ENCODE data around the gene DMD.

DMD gene

DNA sequence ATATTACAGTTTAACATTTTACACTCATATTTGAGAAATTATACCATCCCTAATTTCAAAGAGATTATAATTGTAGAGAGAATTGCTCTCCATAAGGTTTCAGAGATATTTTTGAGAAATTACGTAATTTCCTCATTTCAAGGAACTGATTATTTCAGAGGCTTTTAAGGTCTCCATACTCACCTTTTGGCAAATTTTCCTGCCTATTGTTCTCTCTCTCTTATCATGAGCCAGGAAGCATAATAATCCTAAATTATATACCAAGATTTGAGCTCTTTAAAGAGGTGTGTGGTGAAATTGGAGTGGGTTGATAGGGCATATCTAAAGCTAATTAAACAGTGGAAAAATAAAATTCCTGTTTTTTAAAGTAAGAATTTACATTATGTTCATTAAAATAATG lies 1890.6 kb downstream of the DMD start:
- TF ChIP-seq, protein P1, sequence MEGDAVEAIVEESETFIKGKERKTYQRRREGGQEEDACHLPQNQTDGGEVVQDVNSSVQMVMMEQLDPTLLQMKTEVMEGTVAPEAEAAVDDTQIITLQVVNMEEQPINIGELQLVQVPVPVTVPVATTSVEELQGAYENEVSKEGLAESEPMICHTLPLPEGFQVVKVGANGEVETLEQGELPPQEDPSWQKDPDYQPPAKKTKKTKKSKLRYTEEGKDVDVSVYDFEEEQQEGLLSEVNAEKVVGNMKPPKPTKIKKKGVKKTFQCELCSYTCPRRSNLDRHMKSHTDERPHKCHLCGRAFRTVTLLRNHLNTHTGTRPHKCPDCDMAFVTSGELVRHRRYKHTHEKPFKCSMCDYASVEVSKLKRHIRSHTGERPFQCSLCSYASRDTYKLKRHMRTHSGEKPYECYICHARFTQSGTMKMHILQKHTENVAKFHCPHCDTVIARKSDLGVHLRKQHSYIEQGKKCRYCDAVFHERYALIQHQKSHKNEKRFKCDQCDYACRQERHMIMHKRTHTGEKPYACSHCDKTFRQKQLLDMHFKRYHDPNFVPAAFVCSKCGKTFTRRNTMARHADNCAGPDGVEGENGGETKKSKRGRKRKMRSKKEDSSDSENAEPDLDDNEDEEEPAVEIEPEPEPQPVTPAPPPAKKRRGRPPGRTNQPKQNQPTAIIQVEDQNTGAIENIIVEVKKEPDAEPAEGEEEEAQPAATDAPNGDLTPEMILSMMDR (IDR thresholded peaks at IDR 0.05; ENCODE audit: control insufficient read depth, extremely low read depth, insufficient read depth), result no peak
- DNase-seq (ENCODE audit: low read depth), result no peak
- H3K4me3 ChIP-seq (ENCODE audit: low read depth, low read length), result no peak overlapping the region

DNA sequence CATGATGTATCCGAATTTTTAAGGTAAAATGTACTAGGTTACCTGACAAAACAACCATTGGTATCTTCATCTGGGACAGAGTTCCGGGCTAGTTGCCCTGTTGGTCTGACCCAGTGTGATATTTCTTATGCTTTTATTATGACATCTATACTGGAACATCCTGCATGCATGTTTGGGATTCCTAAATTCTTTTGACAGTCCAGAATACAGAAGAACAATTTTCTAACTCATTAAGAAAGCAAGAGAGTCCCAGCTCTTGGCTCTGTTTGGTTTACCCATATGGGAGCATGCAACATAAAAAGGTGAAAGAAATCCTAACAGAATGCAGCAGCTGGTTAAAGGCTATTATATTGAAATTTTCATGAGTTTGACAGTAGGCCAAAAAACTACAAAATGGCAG lies 1891.8 kb downstream of the DMD start:
- DNase-seq (ENCODE audit: low read depth), result no peak
- no peak overlapping the region for H3K4me3 ChIP-seq (ENCODE audit: low read depth, low read length)
- TF ChIP-seq, protein P1 (IDR thresholded peaks at IDR 0.05; ENCODE audit: control insufficient read depth, extremely low read depth, insufficient read depth), result no peak

DNA sequence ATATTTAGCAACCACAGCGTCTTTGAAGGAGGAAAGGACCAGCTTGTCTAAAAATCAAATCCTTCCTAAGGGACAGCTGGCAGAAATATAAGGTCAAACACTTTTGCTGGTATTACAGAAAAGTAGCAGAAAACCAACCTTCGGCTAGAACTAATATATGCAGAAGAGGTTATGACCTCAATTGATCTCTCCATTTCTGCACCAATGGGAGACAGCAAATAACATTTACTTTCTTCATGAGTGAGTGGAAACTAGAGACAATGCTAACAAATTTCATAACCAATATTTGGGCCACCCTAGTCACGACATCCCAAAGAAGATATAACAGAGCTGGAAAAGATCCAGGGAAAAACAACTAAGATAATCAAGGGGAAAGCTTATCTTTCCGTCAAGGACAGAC lies 1892.5 kb downstream of the DMD start:
- DNase-seq (ENCODE audit: low read depth), result no peak
- H3K4me3 ChIP-seq (ENCODE audit: low read depth, low read length), result no peak overlapping the region
- TF ChIP-seq, protein P1 (IDR thresholded peaks at IDR 0.05; ENCODE audit: control insufficient read depth, extremely low read depth, insufficient read depth), result no peak

DNA sequence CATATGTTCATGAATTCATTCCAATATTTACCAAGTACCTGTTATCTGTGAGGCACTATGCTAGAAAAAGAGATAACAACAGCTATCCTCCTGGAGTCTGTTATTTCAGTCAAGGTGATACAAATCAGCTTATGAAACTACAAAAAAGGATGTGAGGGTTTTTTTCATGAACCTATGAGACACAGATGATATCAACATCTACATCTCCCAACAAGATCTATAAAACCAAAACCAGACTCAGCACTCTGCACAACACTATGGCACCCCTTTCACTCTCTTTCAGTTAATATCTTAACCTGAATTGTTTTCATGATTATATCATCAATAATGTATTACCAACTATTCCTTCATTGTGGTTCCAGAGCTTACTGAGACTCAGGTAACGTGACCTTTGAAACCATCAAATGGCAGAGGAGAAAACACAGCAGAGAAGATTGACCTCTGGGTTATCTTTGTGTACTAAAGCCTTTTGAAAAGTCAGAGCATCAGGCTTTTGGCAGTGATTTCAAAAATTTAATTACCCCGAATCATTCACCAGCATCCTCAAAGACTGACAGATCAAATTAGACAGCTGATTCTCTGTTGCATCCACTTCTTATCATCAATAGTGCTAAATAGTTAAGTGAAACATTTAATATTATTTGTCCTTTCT lies 1894.9 kb downstream of the DMD start:
- DNase-seq (ENCODE audit: low read depth), result no peak
- TF ChIP-seq, protein P1 (IDR thresholded peaks at IDR 0.05; ENCODE audit: control insufficient read depth, extremely low read depth, insufficient read depth), result no peak
- no peak overlapping the region for H3K4me3 ChIP-seq (ENCODE audit: low read depth, low read length)

DNA sequence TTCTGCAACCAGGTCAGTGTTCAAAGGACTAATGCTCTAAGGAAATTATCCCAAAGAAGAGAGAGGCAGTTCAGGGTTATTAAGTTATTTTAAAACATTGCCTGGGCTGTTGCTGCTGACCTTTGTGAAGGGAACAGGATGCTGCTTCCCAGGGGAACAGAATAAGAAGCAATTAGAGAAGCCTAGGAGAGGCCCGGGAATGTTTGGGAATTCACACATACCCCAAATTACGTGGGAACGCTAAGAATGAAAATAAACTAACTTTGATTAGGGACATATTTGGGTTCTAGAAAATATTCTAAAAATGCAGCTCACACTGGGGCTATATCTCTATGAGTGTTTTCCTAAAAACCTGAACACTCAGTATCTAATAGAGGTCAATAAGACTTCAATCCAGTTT lies 1896.4 kb downstream of the DMD start:
- TF ChIP-seq, protein P1 (IDR thresholded peaks at IDR 0.05; ENCODE audit: control insufficient read depth, extremely low read depth, insufficient read depth), result no peak
- no peak for DNase-seq (ENCODE audit: low read depth)
- no peak overlapping the region for H3K4me3 ChIP-seq (ENCODE audit: low read depth, low read length)

DNA sequence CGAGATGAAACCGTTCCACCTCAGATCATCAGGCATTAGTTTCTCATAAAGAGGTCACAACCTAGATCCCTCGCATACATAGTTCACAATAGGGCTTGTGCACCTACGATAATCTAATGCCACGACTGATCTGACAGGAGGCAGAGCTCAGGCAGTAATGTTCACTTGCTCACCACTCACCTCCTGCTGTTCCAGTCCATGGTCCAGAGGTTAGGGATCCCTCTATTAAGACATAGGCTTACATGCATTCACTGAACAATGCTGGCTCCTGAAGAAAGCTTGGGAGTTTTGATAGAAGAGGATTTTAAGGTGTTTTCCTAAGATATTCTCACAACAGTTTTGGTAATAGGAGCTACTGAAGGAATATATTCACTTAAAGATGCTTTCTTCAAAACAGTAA lies 1903.4 kb downstream of the DMD start:
- H3K4me3 ChIP-seq (ENCODE audit: low read depth, low read length), result no peak overlapping the region
- TF ChIP-seq, protein P1 (IDR thresholded peaks at IDR 0.05; ENCODE audit: control insufficient read depth, extremely low read depth, insufficient read depth), result no peak
- DNase-seq (ENCODE audit: low read depth), result no peak

DNA sequence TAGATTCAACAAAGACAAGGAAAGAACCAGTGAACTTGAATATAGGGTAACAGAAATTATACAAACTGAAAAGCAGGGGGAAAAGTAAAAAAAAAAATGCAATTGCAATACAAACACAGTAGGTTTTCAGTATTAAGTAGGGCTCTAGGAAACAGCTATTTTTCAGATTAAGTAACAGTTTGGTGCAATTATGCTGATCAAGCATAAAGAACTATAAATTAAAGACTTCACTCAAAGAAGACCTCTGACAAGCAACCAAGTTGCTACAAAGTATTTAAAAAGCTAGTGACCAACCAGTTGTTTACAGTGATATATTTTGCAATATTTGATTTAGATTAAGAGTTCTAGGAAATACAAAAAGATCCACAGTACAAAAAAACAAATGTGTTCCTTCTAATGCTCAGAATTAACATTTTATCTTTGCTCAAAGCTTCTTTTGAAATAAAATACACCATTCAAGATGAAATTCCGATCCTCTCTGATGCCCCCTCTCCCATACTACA lies 1908.7 kb downstream of the DMD start:
- no peak overlapping the region for H3K4me3 ChIP-seq (ENCODE audit: low read depth, low read length)
- no peak for DNase-seq (ENCODE audit: low read depth)
- TF ChIP-seq, protein P1 (IDR thresholded peaks at IDR 0.05; ENCODE audit: control insufficient read depth, extremely low read depth, insufficient read depth), result no peak
